GM12892 (cell line): ENCODE results near the gene EML6.
"Not testable (repeated sequence)": the region's sequence is repeated elsewhere in the genome, so short reads cannot be mapped to it uniquely, and the experiment has no call there.

Experiments used
- DNase-seq: peaks from one replicate; pipeline ENCODE4 v3.0.0; 2011; ENCODE audit not compliant: insufficient read length
- FAIRE-seq: peaks from 2 replicates; lab custom pipeline; 2011; peaks lifted over from hg19 to GRCh38; lab: Jason Lieb, UNC
- POLR2A ChIP-seq: IDR thresholded peaks from 2 replicates; pipeline ENCODE4 v1.6.1; 2011; ENCODE audit warnings: low read depth, low read length, control low read depth
- POLR2AphosphoS5 ChIP-seq: IDR thresholded peaks from 2 replicates; pipeline ENCODE4 v1.6.1; 2011; ENCODE audit warnings: low read depth, low read length, control low read depth
- TAF1 ChIP-seq: IDR thresholded peaks from 2 replicates; pipeline ENCODE4 v1.6.1; 2011; ENCODE audit warnings: low read depth, mild to moderate bottlenecking, control low read depth, low read length, borderline replicate concordance

The EML6 gene

DNA sequence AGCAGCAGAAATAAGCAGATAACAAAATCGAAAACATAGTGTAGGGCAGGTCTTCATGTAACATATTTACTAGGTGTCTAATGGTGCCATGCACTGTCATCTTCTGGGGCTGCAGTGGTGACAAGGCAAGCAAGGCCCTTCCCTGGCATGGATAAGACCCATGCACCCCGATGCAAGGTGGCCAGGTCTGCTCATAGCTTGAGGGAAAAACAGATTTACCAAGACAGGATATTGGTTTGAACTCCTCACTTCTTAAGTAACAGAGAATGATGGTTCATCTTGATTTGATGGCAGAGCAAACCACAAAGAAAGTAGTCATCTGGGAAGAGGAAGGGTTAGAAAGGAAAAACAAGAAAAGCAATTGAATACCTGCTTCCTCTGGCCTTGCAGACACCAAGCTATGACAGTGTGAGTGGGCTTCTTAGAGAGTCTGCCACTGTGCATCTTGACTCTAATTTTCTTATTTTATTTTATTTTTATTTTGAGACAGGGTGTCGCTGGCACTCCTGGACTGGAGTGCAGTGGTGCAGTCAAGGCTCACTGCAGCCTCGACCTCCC is 35.8 kb upstream of the EML6 start:
- FAIRE-seq (no peak), DNase-seq (no peak)
- no peak for TF ChIP-seq TAF1
- no peak for TF ChIP-seq POLR2A
- no peak for TF ChIP-seq POLR2AphosphoS5

DNA sequence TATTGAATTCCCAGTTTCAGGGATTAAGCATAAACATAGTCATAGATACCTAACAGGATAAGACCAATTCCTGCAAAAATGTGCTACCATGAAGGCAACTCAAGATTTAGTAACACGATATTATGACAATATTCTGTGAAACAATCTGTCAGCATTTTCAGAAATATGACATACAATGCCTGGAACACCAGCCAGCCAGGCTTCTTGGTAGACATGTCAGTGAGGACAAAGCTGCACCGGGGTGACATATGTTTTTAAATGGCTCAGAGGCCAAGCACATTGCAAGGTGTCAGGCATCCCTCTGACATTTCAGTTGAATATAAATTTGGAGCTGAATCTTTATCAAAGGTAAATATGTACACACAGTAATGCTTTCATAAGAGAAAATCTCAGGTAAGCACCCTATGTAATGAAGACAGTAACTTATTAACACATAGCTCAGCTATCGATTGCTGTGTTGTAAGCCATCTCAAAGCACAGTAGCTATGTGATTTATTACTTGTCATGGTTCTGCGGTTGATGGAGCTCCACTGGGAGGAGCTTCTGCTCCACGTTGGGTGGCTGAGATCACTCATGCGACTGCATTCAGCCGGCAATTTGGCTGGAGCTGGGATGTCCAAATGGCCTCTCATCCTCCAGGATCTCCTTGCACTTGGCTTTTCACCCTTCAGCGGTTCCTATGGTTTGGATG is 31.9 kb upstream of the EML6 start:
- TF ChIP-seq TAF1 (no peak), POLR2AphosphoS5 (no peak), POLR2A (no peak)
- DNase-seq (no peak), FAIRE-seq (no peak)

DNA sequence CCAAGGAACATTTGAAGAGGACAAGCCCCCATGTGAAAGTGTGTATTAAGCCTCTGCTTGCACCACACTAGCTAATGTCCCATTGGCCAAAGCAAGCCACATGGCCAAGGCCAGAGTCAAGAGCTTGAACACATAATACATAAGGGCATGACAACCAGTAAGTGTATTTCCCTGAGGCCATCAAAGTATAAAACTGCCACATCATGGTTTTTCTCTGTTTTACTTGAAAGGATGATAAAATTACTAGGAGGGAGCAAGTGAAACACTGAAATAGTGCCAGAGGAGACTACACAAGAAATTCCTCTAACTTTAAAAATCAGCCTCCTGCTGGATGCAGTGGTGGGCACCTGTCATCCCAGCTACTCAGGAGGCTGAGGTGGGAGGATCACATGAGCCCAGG is 30.9 kb upstream of the EML6 start:
- no peak for TF ChIP-seq TAF1
- no peak for TF ChIP-seq POLR2A
- TF ChIP-seq POLR2AphosphoS5: no peak
- DNase-seq (no peak), FAIRE-seq (no peak)

DNA sequence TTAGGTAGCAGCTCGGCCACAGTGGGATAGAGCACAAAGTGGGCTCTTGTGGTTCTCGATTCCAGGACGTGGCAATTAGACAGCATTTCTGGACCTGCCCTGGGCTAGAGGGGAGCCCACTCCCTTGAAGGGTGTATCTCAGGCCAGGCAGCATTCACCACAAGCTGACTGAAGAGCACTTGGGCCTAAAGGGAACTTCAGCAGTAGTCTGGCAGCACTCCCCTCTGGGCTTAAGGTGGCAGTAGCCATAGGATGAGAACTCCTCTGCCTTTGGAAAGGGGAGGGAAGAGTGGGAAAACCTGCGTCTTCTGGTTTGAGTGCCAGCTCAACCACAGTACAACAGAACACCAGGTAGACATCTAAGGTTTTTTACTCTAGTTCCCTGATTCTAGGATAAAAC is 28.1 kb upstream of the EML6 start:
- FAIRE-seq: no peak
- TF ChIP-seq TAF1: no peak
- TF ChIP-seq POLR2AphosphoS5: no peak
- TF ChIP-seq POLR2A: no peak
- DNase-seq: no peak

DNA sequence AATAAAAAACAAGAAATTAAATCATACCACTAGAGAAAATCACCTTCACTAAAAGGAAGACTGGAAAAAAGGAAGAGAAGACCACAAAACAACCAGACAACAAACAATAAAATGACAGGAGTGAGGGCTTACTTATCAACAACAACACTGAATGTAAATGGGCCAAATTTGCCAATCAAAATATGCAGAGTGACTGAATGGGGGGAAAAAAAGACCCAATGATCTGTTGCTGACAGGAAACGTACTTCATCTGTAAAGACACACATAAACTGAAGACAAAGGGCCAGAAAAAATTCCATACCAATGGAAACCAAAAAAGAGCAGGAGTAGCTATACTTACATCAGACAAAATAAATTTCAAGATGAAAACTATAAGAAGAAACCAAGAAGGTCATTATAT is 25.5 kb upstream of the EML6 start:
- no peak for FAIRE-seq
- no peak for DNase-seq
- TF ChIP-seq TAF1 (no peak), POLR2AphosphoS5 (no peak), POLR2A (no peak)

DNA sequence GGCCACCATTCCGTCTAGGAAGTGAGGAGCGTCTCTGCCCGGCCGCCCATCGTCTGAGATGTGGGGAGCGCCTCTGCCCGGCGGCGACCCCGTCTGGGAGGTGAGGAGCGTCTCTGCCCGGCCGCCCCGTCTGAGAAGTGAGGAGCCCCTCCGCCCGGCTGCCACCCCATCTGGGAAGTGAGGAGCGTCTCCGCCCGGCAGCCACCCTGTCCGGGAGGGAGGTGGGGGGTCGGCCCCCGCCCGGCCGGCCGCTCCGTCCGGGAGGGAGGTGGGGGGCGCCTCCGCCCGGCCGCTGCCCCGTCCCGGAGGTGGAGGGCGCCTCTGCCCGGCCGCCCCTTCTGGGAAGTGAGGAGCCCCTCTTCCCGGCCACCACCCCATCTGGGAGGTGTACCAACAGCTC is 24.5 kb upstream of the EML6 start:
- DNase-seq, FAIRE-seq: not testable (repeated sequence)

DNA sequence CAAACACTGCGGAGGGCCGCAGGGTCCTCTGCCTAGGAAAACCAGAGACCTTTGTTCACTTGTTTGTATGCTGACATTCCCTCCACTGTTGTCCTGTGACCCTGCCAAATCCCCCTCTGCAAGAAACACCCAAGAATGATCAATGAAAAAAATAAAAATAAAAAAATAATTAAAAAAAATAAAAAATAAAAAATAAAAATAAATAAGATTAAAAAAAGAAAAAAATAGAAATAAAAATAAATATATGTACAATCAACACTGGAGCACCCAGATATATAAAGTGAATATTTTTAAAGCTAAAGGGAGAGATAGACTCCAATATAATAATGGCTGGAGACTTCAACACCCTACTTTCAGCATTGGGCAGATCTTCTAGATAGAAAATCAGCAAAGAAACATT is 23.8 kb upstream of the EML6 start:
- FAIRE-seq (no peak), DNase-seq (no peak)
- no peak for TF ChIP-seq POLR2A
- TF ChIP-seq TAF1: no peak
- TF ChIP-seq POLR2AphosphoS5: no peak

DNA sequence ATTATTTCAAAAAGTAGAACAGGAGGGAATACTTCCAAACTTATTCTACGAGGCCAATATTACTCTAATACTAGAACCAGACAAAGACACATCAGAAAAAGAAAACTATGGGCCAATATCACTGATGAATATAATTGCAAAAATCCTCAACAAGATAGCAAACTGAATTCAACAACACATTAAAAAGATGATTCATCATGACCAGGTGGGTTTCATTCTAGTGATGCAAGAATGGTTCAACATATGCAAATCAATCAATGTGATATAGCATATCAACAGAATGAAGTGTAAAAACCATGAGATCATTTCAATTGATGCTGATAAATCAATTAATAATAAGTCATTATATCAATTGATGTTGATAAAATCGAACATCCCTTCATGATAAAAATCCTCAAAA is 22.4 kb upstream of the EML6 start:
- no peak for TF ChIP-seq POLR2AphosphoS5
- TF ChIP-seq POLR2A: no peak
- no peak for TF ChIP-seq TAF1
- no peak for DNase-seq
- FAIRE-seq: no peak

DNA sequence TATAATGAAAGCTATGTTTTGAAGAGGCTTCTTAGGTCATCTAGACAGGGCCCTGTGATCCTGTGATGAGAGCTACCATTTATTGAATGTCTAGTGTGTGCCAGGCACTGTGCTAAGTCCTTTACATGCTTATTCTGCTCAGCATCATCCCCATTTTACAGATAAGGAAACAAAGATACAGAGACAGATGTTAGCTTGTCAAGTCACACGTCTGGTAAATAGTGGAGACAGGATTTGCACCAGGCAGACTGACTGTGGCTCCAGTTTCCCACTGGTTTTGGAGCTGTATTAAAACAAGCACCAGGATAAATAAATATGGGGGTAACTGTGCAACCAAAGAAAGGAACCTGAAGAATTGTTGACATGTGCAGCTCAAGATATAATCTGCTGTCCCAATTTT is 19.2 kb upstream of the EML6 start:
- no peak for TF ChIP-seq TAF1
- TF ChIP-seq POLR2A: no peak
- no peak for TF ChIP-seq POLR2AphosphoS5
- FAIRE-seq (no peak), DNase-seq (no peak)

DNA sequence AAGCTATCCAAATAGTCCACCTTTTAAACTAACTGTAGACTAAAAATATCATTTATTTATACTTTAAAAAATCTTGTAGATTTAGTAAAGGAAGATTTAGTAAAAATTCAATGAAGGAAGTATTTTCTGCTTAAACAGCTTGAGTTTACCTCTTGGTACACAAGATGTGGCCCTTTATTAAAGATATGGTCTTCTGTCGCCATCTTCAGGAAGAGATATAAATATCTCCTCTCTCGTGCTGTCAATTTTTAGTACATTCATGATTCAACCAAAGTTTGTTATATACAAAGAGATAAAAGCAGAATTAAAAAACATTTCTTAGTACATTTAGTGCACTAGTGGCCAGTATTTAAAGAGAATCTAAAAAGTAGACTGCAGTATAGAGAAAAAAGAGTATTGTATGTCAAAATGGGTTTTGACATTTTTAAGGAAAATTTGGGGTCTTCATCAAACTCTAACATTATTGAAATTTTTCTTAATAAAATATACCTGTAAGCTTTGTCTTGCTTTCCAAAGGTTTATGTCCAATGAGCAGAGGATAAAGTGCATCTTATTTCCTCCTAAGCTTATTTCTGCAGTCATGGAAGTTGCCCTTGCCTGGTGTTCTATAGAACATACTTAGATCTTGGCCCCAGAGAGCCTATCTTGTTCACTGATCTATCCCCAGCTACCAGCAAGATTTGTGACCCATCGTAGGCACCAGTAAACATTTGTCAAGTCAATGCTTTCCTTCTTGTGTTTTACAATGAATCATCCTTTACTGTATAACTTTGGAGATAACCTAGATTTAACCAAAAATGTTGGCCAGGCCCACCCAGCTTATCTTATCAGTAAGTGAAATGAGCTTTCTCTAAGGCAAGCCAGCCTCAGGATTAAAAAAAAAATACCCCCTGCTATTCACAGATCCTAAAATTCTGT is 18.5 kb upstream of the EML6 start:
- TF ChIP-seq TAF1 (no peak), POLR2A (no peak), POLR2AphosphoS5 (no peak)
- DNase-seq: no peak
- FAIRE-seq: no peak

DNA sequence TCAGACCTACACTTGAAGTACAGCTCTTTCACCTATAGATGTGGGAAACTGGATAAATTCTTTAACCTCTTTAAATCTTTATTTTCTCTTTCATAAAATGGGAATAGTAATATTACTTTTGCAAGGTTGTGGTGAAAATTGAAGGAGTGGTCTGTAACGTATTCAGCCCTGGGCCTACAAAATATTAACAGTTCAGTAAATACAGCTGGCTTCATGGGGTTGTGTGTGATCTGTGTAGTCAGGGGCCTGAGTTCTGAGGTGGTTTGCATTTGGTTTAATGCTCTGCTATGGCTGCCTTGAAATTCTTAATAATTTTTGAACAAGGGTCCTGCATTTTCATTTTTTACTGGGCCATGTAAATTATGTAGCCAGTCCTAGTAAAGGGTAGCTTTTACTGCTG is 16.8 kb upstream of the EML6 start:
- TF ChIP-seq TAF1 (no peak), POLR2AphosphoS5 (no peak)
- no peak for DNase-seq
- no peak for FAIRE-seq

DNA sequence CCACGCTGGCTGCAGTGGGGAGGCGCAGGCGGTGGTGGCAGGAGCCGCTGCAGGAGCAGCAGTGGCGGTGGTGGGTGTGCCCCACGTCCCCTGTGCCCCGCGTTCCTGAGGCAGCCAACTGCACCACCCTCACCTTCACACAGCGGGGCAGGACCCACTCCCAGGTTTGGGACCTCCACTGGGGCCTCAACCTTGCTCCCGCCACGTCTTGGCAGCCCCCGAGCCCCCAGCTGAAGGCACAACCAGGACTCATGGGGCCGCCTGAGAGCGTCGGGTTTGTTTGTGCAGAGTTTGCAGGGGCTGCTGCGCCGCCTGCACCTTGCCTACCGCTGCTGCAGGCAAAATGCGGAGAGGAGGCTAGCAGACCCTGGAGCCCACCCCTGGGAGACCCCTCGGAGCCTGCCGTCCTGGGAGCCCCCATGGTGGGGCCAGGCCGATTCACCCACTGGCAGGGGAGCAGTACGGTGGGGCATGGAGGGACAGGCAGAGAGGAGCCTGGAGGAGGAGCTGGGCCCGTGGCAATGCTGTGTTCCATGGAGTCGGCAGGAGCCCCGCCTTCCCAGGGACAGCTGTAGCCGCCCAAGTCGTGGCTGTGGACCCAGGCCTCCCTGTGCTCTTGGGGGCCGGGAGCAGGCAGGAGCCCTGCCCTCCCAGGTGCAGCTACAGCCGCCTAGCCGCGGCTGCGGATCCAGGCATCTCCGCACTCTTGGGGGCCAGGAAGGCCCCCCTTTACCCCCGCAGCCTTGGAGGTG is 14.7 kb upstream of the EML6 start:
- TF ChIP-seq POLR2AphosphoS5 (no peak), TAF1 (no peak), POLR2A (no peak)
- no peak for FAIRE-seq
- DNase-seq: no peak
